ENCODE results near the gene FAM117A. TPM values are rescaled to one million over a fixed set of nuclear protein-coding genes. Genes with fewer than 3 reads are reported as not detected.

Gene FAM117A
- total and polyA plus RNA-seq, 2 donors (not counting 3 experiments of a cell fraction or from before 2014, with no cell fraction given), result 12.2 to 24.1 TPM

DNA sequence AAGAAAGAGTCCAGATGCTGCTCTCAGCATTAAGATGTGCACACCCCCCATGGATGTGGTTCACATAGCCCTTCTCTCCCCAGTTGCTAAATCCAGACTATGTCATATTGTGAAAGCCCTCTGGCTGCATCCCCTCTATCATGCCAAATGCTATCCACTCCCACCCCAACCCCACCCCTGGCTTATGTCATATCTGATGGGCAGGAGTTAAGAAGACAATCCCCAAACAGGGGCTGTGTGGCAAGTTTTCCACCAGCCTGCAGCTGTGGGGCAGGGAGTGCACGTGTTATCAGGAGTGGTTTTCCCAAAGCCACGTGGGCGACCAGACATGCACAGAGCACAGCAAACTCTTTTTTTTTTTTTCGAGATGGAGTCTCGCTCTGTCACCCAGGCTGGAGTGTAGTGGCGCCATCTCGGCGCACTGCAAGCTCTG lies 10.0 kb downstream of the FAM117A start:
- Histone ChIP-seq H3K27ac (ENCODE audit: insufficient read depth, low read depth, low read length) (no peak overlapping the region), H3K9ac (replicated peaks; ENCODE audit: extremely low read depth, insufficient read depth, low read length) (no peak overlapping the region), H3K4me2 (ENCODE audit: insufficient read depth, low read length) (no peak overlapping the region), H3K4me3 (replicated peaks in 1 of 3; ENCODE audit: insufficient read depth in 1 of 3, low read depth in 1 of 3, low read length in 3 of 3) (no peak overlapping the region), H3K9me3 (replicated peaks; ENCODE audit: control insufficient read depth, insufficient read depth, low read length) (no peaks in the 10 kb centered on the region), H3K36me3 (ENCODE audit: control insufficient read depth in 2 of 2, extremely low read depth in 1 of 2, insufficient read depth in 2 of 2, low read length in 2 of 2) (peaks cover 0 to under 1% of the 10 kb centered on the region in 2 experiments), H4K20me1 (replicated peaks; ENCODE audit: control insufficient read depth, extremely low read depth, insufficient read depth, low read length) (no peaks in the 10 kb centered on the region), H3K4me1 (ENCODE audit: control insufficient read depth, extremely low read depth, insufficient read depth, low read length) (no peaks in the 10 kb centered on the region), H2AFZ (ENCODE audit: low read depth, low read length) (no peak overlapping the region), H3K9me1 (replicated peaks; ENCODE audit: control insufficient read depth, extremely low read depth, insufficient read depth, low read length) (no peaks in the 10 kb centered on the region), H3K79me2 (ENCODE audit: control insufficient read depth, insufficient read depth, low read length) (no peaks in the 10 kb centered on the region), H3K27me3 (ENCODE audit: control insufficient read depth in 2 of 2, insufficient read depth in 2 of 2, low read length in 2 of 2) (no peaks in the 10 kb centered on the region)
- no TSS peak for BruUV-seq (replicated peaks)
- dilution Hi-C loops (cut with MboI; ENCODE audit: extremely low pct_ligation_motif_present, low sequenced_read_pairs), result no loop called here
- DNase-seq (ENCODE audit: low read depth, low spot score) (no peak), FAIRE-seq (no peak)
- TF ChIP-seq GATA2 (IDR thresholded peaks at IDR 0.05; ENCODE audit: insufficient read depth, insufficient read length, low read depth, low read length) (no peak), JUN (IDR thresholded peaks at IDR 0.05; ENCODE audit: borderline replicate concordance, insufficient read depth, insufficient read length, low read depth) (no peak), EZH2 (IDR thresholded peaks at IDR 0.05; ENCODE audit: borderline replicate concordance, low read depth, low read length, severe bottlenecking) (no peak)
- TF ChIP-seq, protein P1, sequence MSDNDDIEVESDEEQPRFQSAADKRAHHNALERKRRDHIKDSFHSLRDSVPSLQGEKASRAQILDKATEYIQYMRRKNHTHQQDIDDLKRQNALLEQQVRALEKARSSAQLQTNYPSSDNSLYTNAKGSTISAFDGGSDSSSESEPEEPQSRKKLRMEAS (IDR thresholded peaks at IDR 0.05; ENCODE audit: insufficient read depth, insufficient read length), result peak; percentile 34
- CTCF ChIA-PET, result interaction anchor here (1.4 kb wide), 1 partner anchor 46 kb away, joined by 4 read pairs; the partner anchor contains the start of gene SLC35B1
- POLR2A ChIA-PET, result no interaction called here
- intact Hi-C loops (cut with micrococcal nuclease), result no loop called here

DNA sequence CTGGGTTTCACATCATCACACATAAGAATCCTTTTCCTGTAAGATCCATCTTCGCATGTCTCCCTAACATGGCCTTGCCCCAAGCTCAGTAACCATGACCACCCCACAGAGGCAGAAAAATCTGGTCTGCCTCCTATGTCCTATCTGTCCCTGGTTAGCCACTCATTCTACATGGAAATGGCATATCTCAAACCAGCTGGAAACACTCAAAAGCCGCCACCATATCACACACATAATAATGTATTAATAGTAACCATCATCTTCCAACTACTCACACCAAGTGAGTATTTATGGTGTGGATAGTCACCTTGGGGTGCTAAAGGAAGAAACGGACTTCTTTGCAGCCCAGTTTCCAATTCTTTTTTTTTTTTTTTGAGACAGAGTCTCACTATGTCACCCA lies 11.4 kb downstream of the FAM117A start:
- intact Hi-C loops (cut with micrococcal nuclease), result no loop called here
- POLR2A ChIA-PET, result no interaction called here
- Histone ChIP-seq H3K36me3 (ENCODE audit: control insufficient read depth in 2 of 2, extremely low read depth in 1 of 2, insufficient read depth in 2 of 2, low read length in 2 of 2) (peaks cover 0 to 6% of the 10 kb centered on the region in 2 experiments), H3K4me1 (ENCODE audit: control insufficient read depth, extremely low read depth, insufficient read depth, low read length) (no peaks in the 10 kb centered on the region), H3K9ac (replicated peaks; ENCODE audit: extremely low read depth, insufficient read depth, low read length) (no peak overlapping the region), H3K9me1 (replicated peaks; ENCODE audit: control insufficient read depth, extremely low read depth, insufficient read depth, low read length) (no peaks in the 10 kb centered on the region), H3K79me2 (ENCODE audit: control insufficient read depth, insufficient read depth, low read length) (no peaks in the 10 kb centered on the region), H2AFZ (ENCODE audit: low read depth, low read length) (no peak overlapping the region), H4K20me1 (replicated peaks; ENCODE audit: control insufficient read depth, extremely low read depth, insufficient read depth, low read length) (no peaks in the 10 kb centered on the region), H3K27me3 (ENCODE audit: control insufficient read depth in 2 of 2, insufficient read depth in 2 of 2, low read length in 2 of 2) (no peaks in the 10 kb centered on the region), H3K4me2 (ENCODE audit: insufficient read depth, low read length) (no peak overlapping the region), H3K4me3 (replicated peaks in 1 of 3; ENCODE audit: insufficient read depth in 1 of 3, low read depth in 1 of 3, low read length in 3 of 3) (no peak overlapping the region), H3K27ac (ENCODE audit: insufficient read depth, low read depth, low read length) (no peak overlapping the region), H3K9me3 (replicated peaks; ENCODE audit: control insufficient read depth, insufficient read depth, low read length) (no peaks in the 10 kb centered on the region)
- CTCF ChIA-PET, result interaction anchor here (0.7 to 2.0 kb wide), 4 partner anchors 10 to 185 kb away, joined by 3 to 9 read pairs (median 4); partner anchors contain the start of gene SLC35B1
- TF ChIP-seq EZH2 (IDR thresholded peaks at IDR 0.05; ENCODE audit: borderline replicate concordance, low read depth, low read length, severe bottlenecking) (no peak), POLR2AphosphoS5 (IDR thresholded peaks at IDR 0.05; ENCODE audit: insufficient read depth, low read depth, low read length) (no peak), GATA2 (IDR thresholded peaks at IDR 0.05; ENCODE audit: insufficient read depth, insufficient read length, low read depth, low read length) (no peak), MYC (IDR thresholded peaks at IDR 0.05; ENCODE audit: low read depth, low read length) (no peak), FOS (IDR thresholded peaks at IDR 0.05; ENCODE audit: borderline replicate concordance, insufficient read depth, low read length) (no peak), JUN (IDR thresholded peaks at IDR 0.05; ENCODE audit: borderline replicate concordance, insufficient read depth, insufficient read length, low read depth) (no peak), POLR2A (IDR thresholded peaks at IDR 0.05; ENCODE audit: low read depth, low read length) (no peak)
- TF ChIP-seq, protein P2, sequence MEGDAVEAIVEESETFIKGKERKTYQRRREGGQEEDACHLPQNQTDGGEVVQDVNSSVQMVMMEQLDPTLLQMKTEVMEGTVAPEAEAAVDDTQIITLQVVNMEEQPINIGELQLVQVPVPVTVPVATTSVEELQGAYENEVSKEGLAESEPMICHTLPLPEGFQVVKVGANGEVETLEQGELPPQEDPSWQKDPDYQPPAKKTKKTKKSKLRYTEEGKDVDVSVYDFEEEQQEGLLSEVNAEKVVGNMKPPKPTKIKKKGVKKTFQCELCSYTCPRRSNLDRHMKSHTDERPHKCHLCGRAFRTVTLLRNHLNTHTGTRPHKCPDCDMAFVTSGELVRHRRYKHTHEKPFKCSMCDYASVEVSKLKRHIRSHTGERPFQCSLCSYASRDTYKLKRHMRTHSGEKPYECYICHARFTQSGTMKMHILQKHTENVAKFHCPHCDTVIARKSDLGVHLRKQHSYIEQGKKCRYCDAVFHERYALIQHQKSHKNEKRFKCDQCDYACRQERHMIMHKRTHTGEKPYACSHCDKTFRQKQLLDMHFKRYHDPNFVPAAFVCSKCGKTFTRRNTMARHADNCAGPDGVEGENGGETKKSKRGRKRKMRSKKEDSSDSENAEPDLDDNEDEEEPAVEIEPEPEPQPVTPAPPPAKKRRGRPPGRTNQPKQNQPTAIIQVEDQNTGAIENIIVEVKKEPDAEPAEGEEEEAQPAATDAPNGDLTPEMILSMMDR (IDR thresholded peaks at IDR 0.05; ENCODE audit: extremely low read depth in 1 of 2, insufficient read depth in 1 of 2, low read depth in 1 of 2, low read length in 2 of 2), result no peak
- TF ChIP-seq, protein P1 (IDR thresholded peaks at IDR 0.05; ENCODE audit: insufficient read depth, insufficient read length), result no peak
- DNase-seq (ENCODE audit: low read depth, low spot score), result no peak
- BruUV-seq (replicated peaks), result no TSS peak
- FAIRE-seq, result no peak
- dilution Hi-C loops (cut with MboI; ENCODE audit: extremely low pct_ligation_motif_present, low sequenced_read_pairs), result no loop called here

Data from endothelial cell of umbilical vein (primary cell).